HCT116 (cell line): ENCODE data around the gene BIRC6. TPM values are rescaled to one million over a fixed set of nuclear protein-coding genes. Genes with fewer than 3 reads are reported as not detected.

ENCODE experiments used
- ATAC-seq: fragments of 200-7000 bp; cut with Tn5 transposase; 2 replicates; pipeline ENCODE4 v1.9.1; 2020; ENCODE audit warnings: mild to moderate bottlenecking, moderate library complexity
- BruUV-seq: library from RNA; stranded (reverse); fragments of 400-500 nt; replicated peaks from 2 replicates; lab custom pipeline; 2021; lab: Mats Ljungman, UMichigan
- CTCF ChIA-PET: fragments of 300-600 bp; sonication (Branson Sonifier 250); formaldehyde crosslinking; loops from one replicate; lab custom pipeline; 2021; ENCODE audit warnings: antibody characterized with exemption; lab: Charles Lee
- POLR2A ChIA-PET: fragments of 300-600, 350-600 bp; sonication (Branson Sonifier 250); formaldehyde crosslinking; loops from one replicate; lab custom pipeline; 2021; ENCODE audit warnings: antibody characterized with exemption; lab: Charles Lee
- RAD21 ChIA-PET, 2 experiments: fragments of 300-600 bp; sonication (Branson Sonifier 250); formaldehyde crosslinking; loops; one replicate each; lab custom pipeline; 2023; ENCODE audit warnings: low total read pairs in 2 of 2; ENCODE audit not compliant: uncharacterized antibody in 2 of 2, unreplicated experiment in 2 of 2, low non-redundant PET in 1 of 2; lab: Charles Lee
- DNase-seq: peaks from one replicate; pipeline ENCODE4 v3.0.0-alpha.2; 2010; ENCODE audit warnings: low read depth, low spot score
- H2AFZ ChIP-seq: fragments of 200-600 bp; shearing (Covaris generic), sonication (generic); 2 replicates; pipeline ENCODE4 v1.6.1; 2017; ENCODE audit warnings: low read depth, mixed run types, mixed read lengths, antibody characterized with exemption, low read length; ENCODE audit not compliant: poor library complexity, severe bottlenecking
- H3K27ac ChIP-seq: 2 replicates; pipeline ENCODE4 v1.5.1; 2012; ENCODE audit warnings: low read depth, low read length
- H3K27me3 ChIP-seq: fragments of 200-600 bp; sonication (generic); 2 replicates; pipeline ENCODE4 v1.6.1; 2016; ENCODE audit warnings: mixed run types, low read length, mixed read lengths; ENCODE audit not compliant: insufficient read depth
- H3K36me3 ChIP-seq, 2 experiments: fragments of 200-500 bp in 1 of 2; fragments of 200-600 bp in 1 of 2; sonication (Bioruptor generic) in 1 of 2; sonication (generic) in 1 of 2; 2 replicates each; pipeline versions ENCODE4 v1.5.1 to v1.6.1; 2014 to 2016; ENCODE audit warnings: low read length in 2 of 2, inconsistent platforms in 1 of 2, mixed read lengths in 1 of 2, mixed run types in 1 of 2; ENCODE audit not compliant: insufficient read depth in 2 of 2, control insufficient read depth in 1 of 2
- H3K4me1 ChIP-seq, 2 experiments: fragments of 200-600 bp in 1 of 2; sonication (generic) in 1 of 2; 2 replicates each; pipeline versions ENCODE4 v1.5.1 to v1.6.1; 2012 to 2017; ENCODE audit warnings: low read length in 2 of 2, inconsistent platforms in 1 of 2, mild to moderate bottlenecking in 1 of 2, mixed read lengths in 1 of 2, mixed run types in 1 of 2, moderate library complexity in 1 of 2; ENCODE audit not compliant: insufficient read depth in 2 of 2, control insufficient read depth in 1 of 2
- H3K4me2 ChIP-seq: fragments of 200-600 bp; sonication (generic); 2 replicates; pipeline ENCODE4 v1.6.1; 2017; ENCODE audit warnings: mixed run types, low read length, mixed read lengths
- H3K4me3 ChIP-seq, 2 experiments: fragments of 200-600 bp in 1 of 2; sonication (generic) in 1 of 2; replicated peaks in 1 of 2; 2 replicates each; pipeline ENCODE4 v1.5.1; 2011 to 2016; ENCODE audit warnings: low read length in 2 of 2, control low read depth in 1 of 2, low read depth in 1 of 2, mild to moderate bottlenecking in 1 of 2, mixed read lengths in 1 of 2, mixed run types in 1 of 2
- H3K79me2 ChIP-seq: fragments of 200-600 bp; sonication (generic); 2 replicates; pipeline ENCODE4 v1.6.1; 2017; ENCODE audit warnings: mild to moderate bottlenecking, mixed run types, low read length, moderate library complexity, mixed read lengths; ENCODE audit not compliant: insufficient read depth
- H3K9ac ChIP-seq: fragments of 200-600 bp; sonication (generic); 2 replicates; pipeline ENCODE4 v1.6.1; 2016; ENCODE audit warnings: low read length, mixed read lengths
- H3K9me2 ChIP-seq: fragments of 200-600 bp; sonication (generic), shearing (Covaris generic); 2 replicates; pipeline ENCODE4 v1.6.1; 2017; ENCODE audit warnings: mixed run types, mild to moderate bottlenecking, moderate library complexity; ENCODE audit not compliant: insufficient read depth
- H3K9me3 ChIP-seq, 2 experiments: fragments of 200-500 bp in 1 of 2; fragments of 200-600 bp in 1 of 2; sonication (Bioruptor generic) in 1 of 2; sonication (generic) in 1 of 2; 2 replicates each; pipeline ENCODE4 v1.6.1; 2014 to 2017; ENCODE audit warnings: low read length in 2 of 2, mixed read lengths in 2 of 2, inconsistent platforms in 1 of 2, low read depth in 1 of 2, mild to moderate bottlenecking in 1 of 2, mixed run types in 1 of 2, moderate library complexity in 1 of 2; ENCODE audit not compliant: control insufficient read depth in 1 of 2, insufficient read depth in 1 of 2
- H4K20me1 ChIP-seq: fragments of 200-600 bp; sonication (generic), shearing (Covaris generic); 2 replicates; pipeline ENCODE4 v1.6.1; 2017; ENCODE audit warnings: mixed run types, mild to moderate bottlenecking, moderate library complexity; ENCODE audit not compliant: insufficient read depth
- ATF3 ChIP-seq: IDR thresholded peaks from 2 replicates; pipeline ENCODE4 v1.6.1; 2012
- CBX3 ChIP-seq: IDR thresholded peaks from 2 replicates; pipeline ENCODE4 v1.6.1; 2012; ENCODE audit warnings: low read depth
- CEBPB ChIP-seq: IDR thresholded peaks from 2 replicates; pipeline ENCODE4 v1.6.1; 2012; ENCODE audit warnings: low read depth
- ELF1 ChIP-seq: IDR thresholded peaks from 2 replicates; pipeline ENCODE4 v1.6.1; 2012; ENCODE audit warnings: low read depth, borderline replicate concordance
- EZH2 ChIP-seq: fragments of 200-600 bp; sonication (generic); IDR thresholded peaks from 2 replicates; pipeline ENCODE4 v1.6.1; 2017; ENCODE audit warnings: antibody characterized with exemption, mixed run types
- FOSL1 ChIP-seq: IDR thresholded peaks from 2 replicates; pipeline ENCODE4 v1.6.1; 2012; ENCODE audit warnings: low read depth
- MAX ChIP-seq: IDR thresholded peaks from 2 replicates; pipeline ENCODE4 v1.6.1; 2012
- REST ChIP-seq: IDR thresholded peaks from 2 replicates; pipeline ENCODE4 v1.6.1; 2012; ENCODE audit warnings: low read depth
- SP1 ChIP-seq: IDR thresholded peaks from 2 replicates; pipeline ENCODE4 v1.6.1; 2012; ENCODE audit warnings: low read depth
- TCF7L2 ChIP-seq: IDR thresholded peaks from 2 replicates; pipeline ENCODE4 v1.7.0; 2011; ENCODE audit warnings: borderline replicate concordance, inconsistent platforms; ENCODE audit not compliant: insufficient read depth, insufficient read length; ENCODE audit errors: extremely low read depth
- ZBTB33 ChIP-seq: IDR thresholded peaks from 2 replicates; pipeline ENCODE4 v1.6.1; 2011; ENCODE audit warnings: mild to moderate bottlenecking, low read length, moderate library complexity; ENCODE audit not compliant: insufficient replicate concordance; ENCODE audit errors: extremely low read depth
- ZFX ChIP-seq: fragments of 450-650 bp; IDR thresholded peaks from 2 replicates; pipeline ENCODE4 v1.6.1; 2017
- intact Hi-C: fragments of 100-400 bp; cut with micrococcal nuclease; formaldehyde crosslinking; loops from 2 replicates; pipeline ENCODE4 v1.10.0; 2022
- total RNA-seq: library from RNA; stranded (reverse); gene quantifications from one replicate; pipeline ENCODE4 v1.2.1, GENCODE V29; 2021; ENCODE audit not compliant: unreplicated experiment

The BIRC6 gene
- total RNA-seq, 1 experiment from 2014 or later = 60.7 TPM

- no peaks in the 10 kb centered on the region for H3K4me1 ChIP-seq
- no peaks in the 10 kb centered on the region for H3K9me2 ChIP-seq
- intact Hi-C loops = no loop called here
- peaks cover 11% of the 10 kb centered on the region for H3K79me2 ChIP-seq
- no peak overlapping the region for H3K4me2 ChIP-seq
- no peak overlapping the region for H3K4me3 ChIP-seq
- no peaks in the 10 kb centered on the region; the same call in 1 of the 2 replicates for H4K20me1 ChIP-seq
- no peak for ATAC-seq
- no peaks in the 10 kb centered on the region for H3K9me3 ChIP-seq
- no TSS peak for BruUV-seq
- H2AFZ ChIP-seq = no peak overlapping the region
- H3K36me3 ChIP-seq = peaks cover 0 to 9% of the 10 kb centered on the region in 2 experiments; a peak in 2 of 4 replicates
- TF ChIP-seq CEBPB = no peak
- TF ChIP-seq FOSL1 = no peak
- no peak for TF ChIP-seq MAX
- no peak for TF ChIP-seq ZFX
- no peak for TF ChIP-seq ZBTB33
- TF ChIP-seq CBX3 = no peak
- TF ChIP-seq SP1 = no peak
- TF ChIP-seq TCF7L2 = no peak
- no peak for TF ChIP-seq ATF3
- no peak for TF ChIP-seq REST
- TF ChIP-seq EZH2 = no peak
- no peak for TF ChIP-seq ELF1
- CTCF ChIA-PET = no interaction called here
- H3K27me3 ChIP-seq = no peaks in the 10 kb centered on the region
- POLR2A ChIA-PET = no interaction called here
- RAD21 ChIA-PET = no interaction called here
- H3K9ac ChIP-seq = no peak overlapping the region
- no peak for DNase-seq
- H3K27ac ChIP-seq = no peak overlapping the region
These were observed 45.3 kb downstream of the BIRC6 start for GRCh38 chr2:32402091-32402490.
